ENCODE data around the gene BMERB1.

BMERB1 gene

GRCh38 chr16:15617901-15618300, 183.5 kb downstream of the BMERB1 start:
- no peak for DNase-seq

GRCh38 chr16:15618392-15618791, 184.0 kb downstream of the BMERB1 start:
- no peak for DNase-seq

- no peak for DNase-seq
Observed at GRCh38 chr16:15620611-15621195, 186.3 kb downstream of the BMERB1 start.

- no peak for DNase-seq
Observed at GRCh38 chr16:15621456-15621855, 187.1 kb downstream of the BMERB1 start.

- DNase-seq: no peak
Observed at GRCh38 chr16:15621889-15622288, 187.5 kb downstream of the BMERB1 start.

GRCh38 chr16:15631730-15632409, 197.5 kb downstream of the BMERB1 start:
- DNase-seq: no peak

- no peak for DNase-seq
Observed at GRCh38 chr16:15635926-15636325, 201.5 kb downstream of the BMERB1 start.

GRCh38 chr16:15636392-15636873, 202.0 kb downstream of the BMERB1 start:
- DNase-seq: no peak

Measured in stimulated activated CD4-positive, alpha-beta T cell treated with anti-CD3 and anti-CD28 coated beads, Interleukin-2, amount 100 ng/mL, for 48 hours (primary cell).